HG03045 (cell line): Measurements from ENCODE around the gene SGSM2.

Experiments used
- ATAC-seq: cut with Tn5 transposase; IDR thresholded peaks from one replicate; pipeline ENCODE4 v1.9.1; 2021; ENCODE audit warnings: mild to moderate bottlenecking, moderate library complexity; ENCODE audit not compliant: unreplicated experiment

Gene SGSM2

DNA sequence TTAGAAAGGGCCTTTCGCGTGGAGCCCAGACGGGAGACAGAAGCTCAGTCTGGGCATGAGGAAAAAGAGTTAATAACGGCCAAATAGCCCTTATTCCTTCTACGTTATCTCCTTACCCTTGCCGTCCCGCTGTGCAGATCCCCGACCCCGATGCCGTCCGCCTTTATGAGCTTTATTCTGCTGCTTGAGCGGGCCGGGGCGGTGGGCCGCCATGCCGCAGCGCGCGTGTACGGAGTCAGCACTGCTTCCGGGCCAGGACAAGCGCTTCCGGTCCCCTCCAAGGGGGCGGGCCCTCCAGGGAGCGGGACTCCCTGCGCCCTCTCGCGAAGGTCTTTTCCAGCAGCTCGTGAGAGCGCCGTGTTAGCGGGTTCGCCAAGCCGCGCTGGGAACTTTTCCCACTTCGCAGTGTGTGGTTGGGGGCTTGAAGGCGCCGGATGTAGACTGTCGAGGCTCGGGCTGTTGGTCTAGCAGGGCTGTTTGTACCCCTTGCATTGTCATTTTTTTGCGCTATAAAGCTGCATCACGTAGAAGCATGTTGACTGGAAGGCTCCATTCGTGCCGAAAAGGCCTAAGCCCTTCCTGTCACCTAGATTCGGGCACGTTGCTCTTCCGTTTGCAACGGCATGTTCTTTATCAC, 968 bp upstream of the SGSM2 start, which contains the start of gene TSR1:
Gene TSR1 (minus strand): TSS at position 243 of the 637 bp plus-strand sequence. CDS start 30 bp downstream, at position 213.
- ATAC-seq: peak; percentile 84

DNA sequence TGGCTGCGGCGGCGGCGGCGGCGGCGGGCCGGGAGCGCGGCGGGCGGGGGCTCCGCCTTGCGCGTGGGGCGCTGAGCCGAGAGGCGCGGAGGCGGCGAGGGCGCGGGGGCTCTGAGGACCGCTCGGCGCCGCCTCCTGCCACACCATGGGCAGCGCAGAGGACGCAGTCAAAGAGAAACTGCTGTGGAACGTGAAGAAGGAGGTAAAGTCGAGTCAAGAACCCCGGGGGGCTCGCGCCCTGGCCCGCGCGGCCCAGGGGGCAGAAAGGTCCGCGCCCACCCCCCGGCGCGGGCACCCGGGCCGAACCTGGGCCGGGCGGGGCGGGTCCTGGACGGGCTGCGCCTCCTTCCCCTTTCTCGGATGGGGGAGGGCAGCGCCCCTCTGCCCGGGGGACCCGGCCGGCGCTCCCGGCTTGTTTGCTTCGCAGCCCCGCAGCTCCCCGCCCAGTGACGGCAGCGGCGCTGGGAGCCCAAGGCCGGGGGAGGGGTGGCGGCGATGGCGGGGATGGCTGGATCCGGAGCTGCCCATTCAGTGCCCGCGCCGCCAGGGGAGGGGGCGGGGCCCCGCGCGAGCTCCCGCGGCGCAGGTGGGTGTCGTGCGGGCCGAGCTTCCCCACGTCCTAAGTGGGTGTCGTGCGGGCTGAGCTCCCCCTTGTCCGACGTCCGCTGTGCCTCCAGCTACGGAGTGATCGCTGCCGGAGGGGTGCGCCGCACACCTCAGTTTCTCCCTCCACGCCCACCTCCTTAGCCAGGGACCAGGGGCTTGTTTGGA, 428 bp downstream of the SGSM2 start:
- ATAC-seq: peak; percentile 13

DNA sequence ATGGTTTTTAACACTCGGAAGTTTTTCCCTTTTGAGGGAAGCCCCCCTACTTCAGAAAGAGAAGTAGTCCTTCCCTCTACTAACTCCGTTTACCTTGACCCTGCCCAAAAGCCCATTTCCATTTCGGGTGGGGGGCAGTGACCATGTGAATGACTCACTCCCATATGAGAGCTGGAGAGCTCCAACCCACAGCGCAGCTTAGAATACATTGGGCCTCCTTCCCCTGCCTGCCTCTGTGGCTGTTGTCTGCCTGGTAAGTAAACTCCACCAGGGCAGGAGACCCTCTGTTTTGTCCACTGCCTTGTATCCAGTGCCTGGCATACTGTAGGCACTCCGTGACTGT, 985 bp downstream of the SGSM2 start:
- ATAC-seq: no peak

DNA sequence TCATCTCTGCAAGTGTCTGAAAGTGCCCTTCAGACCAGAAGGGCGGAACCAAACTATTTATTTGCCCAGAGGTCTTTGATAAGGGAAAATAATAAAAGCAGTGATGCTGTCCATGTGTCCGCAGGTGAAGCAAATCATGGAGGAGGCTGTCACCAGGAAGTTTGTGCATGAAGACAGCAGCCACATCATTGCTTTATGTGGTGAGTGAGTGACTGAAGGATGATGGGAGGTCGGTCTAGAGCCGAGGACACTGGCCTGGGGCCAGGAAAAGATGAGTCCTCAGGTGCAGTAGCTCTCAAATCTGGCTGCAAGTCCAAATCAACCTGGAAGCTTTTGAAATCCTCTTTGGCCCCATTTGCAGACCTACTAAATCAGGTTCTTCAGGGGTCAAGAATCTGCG, 6.1 kb downstream of the SGSM2 start:
- ATAC-seq: no peak

DNA sequence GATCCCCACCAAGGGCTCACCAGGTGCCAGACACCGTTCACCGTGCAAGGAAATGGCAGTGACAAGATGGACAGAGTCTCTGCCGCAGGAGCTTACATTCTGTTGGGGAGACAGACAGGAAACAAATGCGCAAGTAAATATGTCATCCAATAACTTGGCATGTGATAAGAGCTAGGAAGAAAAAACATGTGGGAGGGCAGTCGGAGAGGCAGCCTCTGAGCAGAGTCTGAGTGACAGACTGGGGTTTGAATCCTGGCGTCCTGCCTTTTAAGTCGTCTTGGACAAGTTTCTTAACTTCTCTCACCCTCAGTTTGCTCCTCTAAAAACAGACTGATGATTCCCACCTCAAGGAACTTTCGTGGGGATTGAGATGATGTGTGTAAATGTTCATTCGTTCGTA, 7.2 kb downstream of the SGSM2 start:
- ATAC-seq: no peak

DNA sequence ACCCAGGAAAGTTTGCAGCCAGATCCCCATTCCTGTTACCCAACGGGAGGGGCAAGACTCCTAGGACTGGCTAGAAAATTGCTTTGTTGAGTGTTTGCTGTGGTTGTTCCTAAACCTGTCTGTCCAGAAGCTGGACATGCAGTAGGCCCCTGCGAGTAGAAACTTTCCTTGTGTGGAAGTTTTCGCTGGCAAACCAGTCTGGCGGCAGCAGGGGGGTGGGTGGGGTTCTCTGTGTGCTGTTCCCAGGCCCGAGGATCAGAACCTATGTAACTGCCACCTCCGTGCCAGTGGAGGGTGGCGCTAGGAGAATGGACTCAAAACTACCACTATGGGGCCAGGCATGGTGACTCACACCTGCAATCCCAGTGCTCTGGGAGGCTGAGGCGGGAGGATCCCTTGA, 9.2 kb downstream of the SGSM2 start:
- ATAC-seq: no peak

DNA sequence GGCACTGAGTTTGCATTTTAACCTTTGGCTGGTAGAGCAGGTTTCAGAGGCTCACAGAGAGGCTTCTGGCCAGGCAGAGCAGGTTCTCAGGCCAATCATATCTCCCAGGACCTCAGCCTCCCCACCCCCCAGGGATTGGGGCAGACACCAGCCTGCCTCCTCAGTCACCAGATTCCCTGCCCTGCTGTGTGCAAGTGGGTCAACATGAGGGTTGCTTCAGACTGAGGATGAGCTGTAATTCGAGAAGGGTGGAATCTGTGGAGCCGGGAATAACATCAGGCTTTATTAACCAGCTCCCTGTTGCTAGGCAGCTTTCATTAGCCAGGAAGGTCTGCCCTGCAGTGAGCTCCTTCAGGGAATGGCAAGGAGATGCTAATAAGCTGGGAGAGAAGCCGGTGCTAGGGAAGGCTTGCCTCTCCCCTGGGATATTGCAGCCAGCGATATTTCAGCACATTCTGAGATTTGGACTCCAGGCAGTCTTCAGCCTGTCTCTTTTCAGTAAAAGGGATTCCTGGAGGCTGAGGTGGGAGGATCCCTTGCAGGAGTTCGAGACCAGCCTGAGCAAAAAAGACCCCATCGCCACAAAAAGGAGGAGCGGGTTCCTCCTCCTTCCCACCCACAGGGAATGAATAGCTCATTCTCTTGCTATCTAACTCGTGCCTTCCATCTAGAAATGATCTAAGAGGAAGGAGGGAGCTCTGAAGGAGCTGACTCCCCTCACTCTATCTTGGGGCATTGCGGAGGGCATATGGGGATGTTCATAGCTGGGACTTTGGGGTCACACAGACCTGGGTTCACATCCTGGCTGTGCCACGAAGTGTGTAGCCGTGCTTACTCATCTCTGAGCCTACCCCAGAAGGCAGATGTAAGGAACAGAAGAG, 10.7 kb downstream of the SGSM2 start:
- no peak for ATAC-seq

DNA sequence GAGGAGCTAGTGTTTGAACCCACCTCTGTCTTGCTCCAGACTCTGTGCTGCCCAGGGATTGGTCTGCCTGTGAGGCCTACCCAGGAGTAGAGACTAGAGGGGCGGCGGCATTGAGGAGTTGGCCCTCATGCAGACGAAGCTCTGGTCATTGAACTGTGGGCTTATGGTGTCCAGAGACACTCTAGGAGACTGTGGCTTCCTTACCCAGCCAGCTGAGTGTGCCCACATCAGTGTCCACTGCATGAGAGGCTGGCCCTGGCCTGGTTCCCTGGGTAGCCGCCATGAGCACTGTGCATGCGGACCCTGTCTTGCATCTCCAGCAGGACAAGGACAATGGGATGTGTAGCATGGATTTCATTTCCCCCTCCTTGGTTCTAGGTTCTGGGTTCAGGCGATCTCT, 14.0 kb downstream of the SGSM2 start:
- ATAC-seq: no peak

DNA sequence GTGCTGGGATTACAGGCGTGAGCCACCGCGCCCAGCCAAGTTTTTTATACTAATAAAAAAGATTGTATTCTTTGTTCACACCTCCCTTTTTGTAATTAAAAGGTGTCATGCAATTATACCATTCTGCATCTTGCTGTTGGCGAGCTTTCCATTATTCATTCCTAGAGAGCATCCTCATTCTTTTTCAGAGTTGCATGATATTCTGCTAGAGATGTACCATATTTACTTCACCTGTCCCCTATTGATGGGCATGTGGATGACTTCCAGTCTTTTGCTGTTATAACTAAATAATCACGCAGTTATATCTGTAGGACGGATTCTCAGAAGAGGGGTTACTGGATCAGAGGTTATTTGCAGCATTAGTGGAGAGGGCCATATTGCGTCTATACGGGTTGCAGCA, 17.0 kb downstream of the SGSM2 start:
- ATAC-seq: no peak

DNA sequence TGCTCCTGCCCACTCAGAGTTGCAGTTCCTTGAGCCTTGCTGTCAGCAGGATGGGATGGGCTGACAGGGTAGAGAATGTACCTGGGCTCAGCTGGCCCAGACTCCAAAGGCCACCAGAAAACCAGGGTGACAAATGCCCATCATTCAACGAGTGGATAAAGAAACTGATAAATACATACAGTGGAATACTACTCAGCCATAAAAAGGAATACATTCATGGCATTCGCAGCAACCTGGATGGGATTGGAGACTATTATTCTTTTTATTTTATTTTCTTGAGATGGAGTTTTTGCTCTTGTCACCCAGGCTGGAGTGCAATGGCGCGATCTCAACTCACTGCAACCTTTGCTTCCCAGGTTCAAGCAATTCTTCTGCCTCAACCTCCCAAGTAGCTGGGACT, 19.9 kb downstream of the SGSM2 start:
- ATAC-seq: no peak

DNA sequence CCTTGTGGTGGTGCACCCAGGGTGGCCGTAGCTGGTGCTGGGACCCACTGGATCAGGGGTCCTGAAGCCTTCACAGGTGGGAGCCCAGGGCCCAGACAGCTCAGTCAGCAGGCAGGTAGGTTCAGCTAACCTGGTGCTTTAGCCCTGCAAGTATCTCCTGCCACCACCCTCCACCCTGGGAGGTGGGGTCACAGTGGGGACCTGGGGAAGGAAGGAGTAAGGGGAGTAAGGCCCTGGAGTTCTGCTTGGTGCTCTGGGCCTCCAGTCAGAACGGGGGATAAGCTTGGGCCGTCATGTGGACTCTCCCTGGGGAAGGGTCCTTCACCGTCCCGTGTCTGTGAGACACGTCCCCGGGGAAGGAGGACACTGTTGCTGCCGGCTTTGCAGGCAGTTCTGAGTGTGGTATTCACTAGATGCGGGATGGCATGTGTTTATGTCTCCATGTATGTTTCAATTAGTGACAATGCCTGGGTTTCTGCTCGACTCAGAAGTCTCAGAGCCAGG, 20.7 kb downstream of the SGSM2 start:
- ATAC-seq: no peak

DNA sequence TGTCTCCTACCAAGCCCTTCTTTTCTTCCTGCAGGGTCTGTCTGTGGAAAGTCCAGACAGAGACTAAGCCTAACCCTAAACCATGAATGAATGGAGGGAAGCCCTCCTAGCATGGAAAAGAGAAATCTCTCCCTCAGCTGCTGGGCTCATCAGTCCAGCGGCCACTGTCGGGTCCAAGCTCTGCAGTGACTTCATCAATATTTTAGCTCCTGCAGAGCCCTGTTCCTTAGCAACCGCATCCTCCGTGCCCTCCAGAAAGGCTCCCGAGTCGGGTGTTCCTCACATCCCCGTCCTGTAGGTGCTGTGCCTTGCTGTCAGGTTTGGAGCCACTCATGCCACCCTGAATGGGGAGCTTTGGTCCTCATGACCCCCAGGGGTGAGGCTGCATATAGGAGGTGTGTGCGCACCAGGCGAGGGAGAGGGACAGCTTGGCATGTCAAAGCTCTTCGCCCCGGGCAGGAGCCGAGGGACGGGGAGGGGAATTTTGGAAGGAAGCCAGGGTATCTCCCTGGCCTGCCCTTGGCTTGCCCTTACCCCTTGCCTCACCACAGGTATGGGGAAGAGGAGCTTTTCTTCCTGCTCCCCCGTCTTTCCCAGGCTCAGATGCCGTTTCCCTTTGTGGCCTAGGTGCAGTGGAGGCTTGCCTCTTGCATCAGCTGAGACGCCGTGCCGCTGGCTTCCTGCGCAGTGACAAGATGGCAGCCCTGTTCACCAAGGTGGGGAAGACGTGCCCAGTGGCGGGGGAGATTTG, 23.9 kb downstream of the SGSM2 start:
- no peak for ATAC-seq

DNA sequence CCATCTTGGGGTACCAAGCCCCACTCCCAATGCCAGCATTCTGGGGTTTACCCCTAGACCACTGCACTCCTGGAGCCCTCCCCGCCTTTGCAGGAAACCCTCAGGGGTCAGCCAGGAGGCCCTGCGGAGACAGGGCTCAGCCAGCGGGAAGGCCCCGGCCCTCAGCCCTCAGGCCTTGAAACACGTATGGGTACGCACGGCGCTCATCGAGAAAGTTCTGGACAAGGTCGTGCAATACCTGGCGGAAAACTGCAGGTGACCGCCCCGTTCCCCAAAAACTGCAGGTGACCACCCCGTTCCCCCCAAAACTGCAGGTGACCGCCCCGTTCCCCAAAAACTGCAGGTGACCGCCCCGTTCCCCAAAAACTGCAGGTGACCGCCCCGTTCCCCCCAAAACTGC, 24.7 kb downstream of the SGSM2 start:
- ATAC-seq: no peak

DNA sequence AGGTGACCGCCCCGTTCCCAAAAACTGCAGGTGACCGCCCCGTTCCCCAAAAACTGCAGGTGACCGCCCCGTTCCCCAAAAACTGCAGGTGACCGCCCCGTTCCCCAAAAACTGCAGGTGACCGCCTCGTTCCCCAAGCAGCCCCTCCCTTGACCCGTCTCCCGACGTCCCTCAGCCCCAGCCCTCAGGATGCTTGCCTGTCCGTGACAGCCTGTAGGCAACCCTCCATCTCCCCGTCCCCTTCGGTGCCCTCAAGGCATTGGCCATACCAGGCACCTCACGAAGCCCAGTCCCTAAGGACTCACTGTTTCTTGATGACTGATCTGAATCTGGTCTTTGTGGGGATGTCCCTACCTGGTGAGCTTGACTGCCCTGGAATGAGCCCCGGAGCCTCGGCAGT, 25.1 kb downstream of the SGSM2 start:
- ATAC-seq: no peak

DNA sequence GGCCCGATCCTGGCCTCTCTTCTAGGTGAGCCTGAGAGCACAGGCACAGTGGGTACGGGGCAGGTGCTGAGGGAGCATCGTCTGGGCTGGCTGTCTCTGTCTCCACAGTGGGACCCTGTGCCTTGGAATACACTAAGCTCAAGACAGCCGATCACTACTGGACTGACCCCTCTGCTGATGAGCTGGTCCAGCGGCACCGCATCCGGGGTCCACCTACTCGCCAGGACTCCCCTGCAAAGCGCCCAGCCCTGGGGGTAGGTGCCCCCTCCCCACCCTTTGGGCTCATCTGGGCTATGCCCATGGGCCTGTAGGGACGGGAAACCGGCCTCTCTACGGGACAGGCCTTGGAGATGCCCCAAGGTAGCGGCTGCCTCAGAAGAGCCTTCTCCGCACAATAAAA, 25.6 kb downstream of the SGSM2 start:
- ATAC-seq: no peak

DNA sequence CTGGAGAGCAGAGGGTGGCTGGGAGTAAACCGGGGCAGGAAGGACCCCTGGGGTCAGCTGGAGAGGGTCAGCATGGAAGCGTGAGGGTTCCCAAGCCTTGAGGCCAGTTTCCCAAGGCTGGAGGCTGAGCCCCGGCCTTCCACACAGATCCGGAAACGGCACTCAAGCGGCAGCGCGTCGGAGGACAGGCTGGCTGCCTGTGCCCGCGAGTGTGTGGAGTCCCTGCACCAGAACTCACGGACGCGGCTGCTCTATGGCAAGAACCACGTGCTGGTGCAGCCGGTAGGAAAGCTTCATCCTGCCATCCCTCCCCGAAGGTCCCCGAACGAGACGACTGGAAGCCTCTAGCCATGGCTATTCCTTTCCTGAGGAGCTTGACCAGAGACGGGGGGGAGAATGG, 26.0 kb downstream of the SGSM2 start:
- ATAC-seq: no peak

DNA sequence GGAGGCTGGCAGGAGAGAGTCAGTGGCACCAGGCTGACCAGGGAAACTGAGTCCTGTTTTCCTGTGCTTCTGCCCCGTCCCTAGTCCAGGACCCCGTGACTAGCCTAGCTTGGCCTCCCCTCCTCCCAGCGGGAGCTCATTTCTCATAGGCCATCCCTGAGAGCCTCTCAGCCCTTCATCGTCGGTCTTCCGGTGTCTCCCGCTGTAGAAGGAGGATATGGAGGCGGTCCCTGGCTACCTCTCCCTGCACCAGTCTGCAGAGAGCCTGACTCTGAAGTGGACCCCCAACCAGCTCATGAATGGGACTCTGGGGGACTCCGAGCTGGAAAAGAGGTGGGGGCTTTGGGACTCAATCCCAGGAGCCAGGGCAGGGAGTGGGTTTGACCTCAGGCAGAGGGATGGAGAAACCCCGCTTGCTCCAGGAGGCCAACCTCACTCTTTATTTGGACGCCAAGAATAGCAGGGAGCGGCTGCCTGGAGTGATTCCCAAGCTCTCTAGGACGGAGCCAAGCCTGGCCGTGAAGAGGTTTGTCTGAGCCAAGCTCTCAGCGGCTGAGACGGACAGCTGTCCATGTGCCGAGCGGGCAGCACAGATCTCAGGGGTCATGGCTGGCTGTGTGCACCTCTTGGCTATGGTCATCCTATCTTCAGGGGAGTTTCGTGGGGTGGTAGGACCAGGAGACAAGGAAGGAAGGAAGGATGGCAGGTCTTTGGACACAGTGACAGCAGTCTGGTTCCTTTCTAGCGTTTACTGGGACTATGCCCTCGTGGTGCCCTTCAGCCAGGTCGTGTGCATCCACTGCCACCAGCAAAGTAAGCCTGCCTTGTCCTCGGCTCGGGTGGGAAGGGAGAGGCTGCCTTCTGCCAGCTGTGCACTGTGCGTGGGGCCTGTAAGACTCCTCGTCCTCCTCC, 26.8 kb downstream of the SGSM2 start:
- ATAC-seq: no peak

DNA sequence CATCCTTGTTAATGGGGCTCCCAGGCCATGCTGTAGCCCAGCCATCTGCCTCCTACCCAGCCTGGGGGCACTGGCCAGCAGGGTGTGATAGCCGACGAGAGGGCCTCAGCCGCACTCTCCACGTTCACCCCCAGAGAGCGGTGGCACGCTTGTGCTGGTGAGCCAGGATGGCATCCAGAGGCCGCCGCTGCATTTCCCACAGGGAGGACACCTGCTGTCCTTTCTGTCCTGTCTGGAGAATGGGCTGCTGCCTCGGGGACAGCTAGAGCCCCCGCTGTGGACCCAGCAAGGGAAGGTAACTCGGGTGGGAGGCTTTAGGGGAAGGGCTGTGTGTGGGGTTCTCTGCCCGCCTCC, 27.4 kb downstream of the SGSM2 start:
- ATAC-seq: no peak

DNA sequence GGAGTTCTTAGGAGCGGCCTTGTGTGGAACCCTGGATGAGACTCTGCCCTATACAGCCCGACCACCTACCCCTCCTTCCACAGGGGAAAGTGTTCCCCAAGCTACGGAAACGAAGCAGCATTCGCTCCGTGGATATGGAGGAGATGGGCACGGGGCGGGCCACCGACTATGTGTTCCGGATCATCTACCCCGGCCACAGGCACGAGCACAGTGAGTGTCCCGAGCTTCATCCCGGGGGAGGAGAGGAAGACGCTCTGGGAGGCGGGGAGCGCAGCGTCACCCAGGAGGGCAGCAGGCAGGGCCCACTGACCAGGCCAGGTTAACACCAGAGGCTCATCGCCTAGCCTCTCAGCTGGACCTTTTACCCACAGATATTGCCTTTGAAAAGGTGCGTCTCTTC, 27.8 kb downstream of the SGSM2 start:
- no peak for ATAC-seq
